Sigmoid colon (tissue), 4 donors: Measurements from ENCODE around the gene CAMTA1.

ENCODE experiments used
- EP300 ChIP-seq, 4 donors: sonication (generic); formaldehyde crosslinking; IDR thresholded peaks; one replicate each; pipeline ENCODE4 v1.6.1; 2017; ENCODE audit warnings: antibody characterized with exemption in 4 of 4
- TF ChIP-seq, protein P1 (sequence below), 4 experiments: fragments of 450-650 bp in 3 of 4; fragments of 200-600 bp in 1 of 4; IDR thresholded peaks; one replicate each; pipeline ENCODE4 v1.5.1; 2016 to 2019; ENCODE audit warnings: antibody characterized with exemption in 4 of 4, mild to moderate bottlenecking in 3 of 4, moderate library complexity in 2 of 4

DNA sequence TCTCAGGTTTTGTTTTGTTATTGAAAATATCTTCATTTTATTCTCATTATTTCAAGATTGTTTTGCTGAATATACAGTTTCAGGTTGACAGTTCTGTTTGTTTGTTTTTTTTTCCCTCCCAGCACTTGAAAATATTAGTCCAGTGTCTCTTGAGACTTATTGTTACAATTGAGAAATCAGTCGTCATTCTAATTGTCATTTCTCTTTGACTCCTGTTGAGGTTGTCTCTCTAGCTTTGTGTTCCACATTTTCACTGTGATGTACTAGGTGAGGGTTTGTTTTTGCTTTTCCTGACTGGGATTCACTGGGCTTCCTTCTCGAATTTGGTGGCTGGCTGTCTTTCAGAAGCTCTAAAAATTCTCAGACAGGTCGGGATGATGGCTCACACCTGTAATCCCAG lies 542.6 kb downstream of the CAMTA1 start:
- TF ChIP-seq, protein P1, sequence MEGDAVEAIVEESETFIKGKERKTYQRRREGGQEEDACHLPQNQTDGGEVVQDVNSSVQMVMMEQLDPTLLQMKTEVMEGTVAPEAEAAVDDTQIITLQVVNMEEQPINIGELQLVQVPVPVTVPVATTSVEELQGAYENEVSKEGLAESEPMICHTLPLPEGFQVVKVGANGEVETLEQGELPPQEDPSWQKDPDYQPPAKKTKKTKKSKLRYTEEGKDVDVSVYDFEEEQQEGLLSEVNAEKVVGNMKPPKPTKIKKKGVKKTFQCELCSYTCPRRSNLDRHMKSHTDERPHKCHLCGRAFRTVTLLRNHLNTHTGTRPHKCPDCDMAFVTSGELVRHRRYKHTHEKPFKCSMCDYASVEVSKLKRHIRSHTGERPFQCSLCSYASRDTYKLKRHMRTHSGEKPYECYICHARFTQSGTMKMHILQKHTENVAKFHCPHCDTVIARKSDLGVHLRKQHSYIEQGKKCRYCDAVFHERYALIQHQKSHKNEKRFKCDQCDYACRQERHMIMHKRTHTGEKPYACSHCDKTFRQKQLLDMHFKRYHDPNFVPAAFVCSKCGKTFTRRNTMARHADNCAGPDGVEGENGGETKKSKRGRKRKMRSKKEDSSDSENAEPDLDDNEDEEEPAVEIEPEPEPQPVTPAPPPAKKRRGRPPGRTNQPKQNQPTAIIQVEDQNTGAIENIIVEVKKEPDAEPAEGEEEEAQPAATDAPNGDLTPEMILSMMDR (IDR thresholded peaks at IDR 0.05): no peak
- no peak for TF ChIP-seq EP300 (IDR thresholded peaks at IDR 0.05)
